HCT116 (cell line): ENCODE data around the gene ALDH1A1.

Experiments
- ATF3 ChIP-seq: IDR thresholded peaks from 2 replicates; pipeline ENCODE4 v1.6.1; 2012
- CEBPB ChIP-seq: IDR thresholded peaks from 2 replicates; pipeline ENCODE4 v1.6.1; 2012; ENCODE audit warnings: low read depth
- CTCF ChIP-seq, 3 experiments: fragments of 200-600 bp in 1 of 3; sonication (generic) in 1 of 3; IDR thresholded peaks in 2 of 3; conservative IDR thresholded peaks in 1 of 3; 2 replicates each; pipeline ENCODE4 v1.5.1; 2012 to 2017; ENCODE audit warnings: low read depth in 2 of 3, low read length in 2 of 3, antibody characterized with exemption in 1 of 3, borderline replicate concordance in 1 of 3, control low read depth in 1 of 3, mild to moderate bottlenecking in 1 of 3, mixed read lengths in 1 of 3, mixed run types in 1 of 3, moderate library complexity in 1 of 3; ENCODE audit not compliant: insufficient read depth in 1 of 3
- EZH2 ChIP-seq: fragments of 200-600 bp; sonication (generic); IDR thresholded peaks from 2 replicates; pipeline ENCODE4 v1.6.1; 2017; ENCODE audit warnings: antibody characterized with exemption, mixed run types
- EZH2phosphoT487 ChIP-seq: fragments of 200-600 bp; IDR thresholded peaks from 2 replicates; pipeline ENCODE4 v1.6.1; 2018; ENCODE audit warnings: antibody characterized with exemption, borderline replicate concordance
- POLR2A ChIP-seq: IDR thresholded peaks from 2 replicates; pipeline ENCODE4 v1.7.0; 2011; ENCODE audit warnings: borderline replicate concordance; ENCODE audit not compliant: insufficient read depth, insufficient read length; ENCODE audit errors: extremely low read depth
- POLR2AphosphoS5 ChIP-seq: IDR thresholded peaks from 2 replicates; pipeline ENCODE4 v1.6.1; 2011; ENCODE audit warnings: mild to moderate bottlenecking, low read depth, low read length, moderate library complexity
- RAD21 ChIP-seq: IDR thresholded peaks from 2 replicates; pipeline ENCODE4 v1.6.1; 2012; ENCODE audit warnings: low read depth, mild to moderate bottlenecking
- REST ChIP-seq: IDR thresholded peaks from 2 replicates; pipeline ENCODE4 v1.6.1; 2012; ENCODE audit warnings: low read depth
- ZBTB33 ChIP-seq: IDR thresholded peaks from 2 replicates; pipeline ENCODE4 v1.6.1; 2011; ENCODE audit warnings: mild to moderate bottlenecking, low read length, moderate library complexity; ENCODE audit not compliant: insufficient replicate concordance; ENCODE audit errors: extremely low read depth

GRCh38 chr9:72897069-72897649 lies 55.7 kb downstream of the ALDH1A1 start:
- no peak for TF ChIP-seq CTCF (IDR thresholded peaks at IDR 0.05 in 2 of 3, conservative IDR thresholded peaks at IDR 0.05 in 1 of 3; ENCODE audit: borderline replicate concordance in 1 of 3, insufficient read depth in 1 of 3, low read depth in 2 of 3, low read length in 2 of 3)
- no peak for TF ChIP-seq ATF3
- TF ChIP-seq CEBPB = no peak
- TF ChIP-seq EZH2phosphoT487 = no peak
- TF ChIP-seq REST = no peak
- no peak for TF ChIP-seq POLR2A
- TF ChIP-seq ZBTB33 = no peak
- TF ChIP-seq EZH2 = no peak
- TF ChIP-seq POLR2AphosphoS5 = no peak
- no peak for TF ChIP-seq RAD21
